ENCODE results near the gene IGLL1.

- TF ChIP-seq CTCF (IDR thresholded peaks at IDR 0.05): no peak
- TF ChIP-seq POLR2A (IDR thresholded peaks at IDR 0.05): no peak
- TF ChIP-seq EP300 (IDR thresholded peaks at IDR 0.05): no peak
- TF ChIP-seq POLR2AphosphoS5 (IDR thresholded peaks at IDR 0.05): no peak
Observed at GRCh38 chr22:23547818-23548500, 32.1 kb downstream of the IGLL1 start.
